ENCODE results near the gene ATXN1L. TPM values are rescaled to one million over a fixed set of nuclear protein-coding genes. Genes with fewer than 3 reads are reported as not detected.
"Not testable (repeated sequence)": the region's sequence is repeated elsewhere in the genome, so short reads cannot be mapped to it uniquely, and the experiment has no call there.

The ATXN1L gene
- polyA plus RNA-seq, 4 donors = 32.8 to 38.2 (median 35.9) TPM

DNA sequence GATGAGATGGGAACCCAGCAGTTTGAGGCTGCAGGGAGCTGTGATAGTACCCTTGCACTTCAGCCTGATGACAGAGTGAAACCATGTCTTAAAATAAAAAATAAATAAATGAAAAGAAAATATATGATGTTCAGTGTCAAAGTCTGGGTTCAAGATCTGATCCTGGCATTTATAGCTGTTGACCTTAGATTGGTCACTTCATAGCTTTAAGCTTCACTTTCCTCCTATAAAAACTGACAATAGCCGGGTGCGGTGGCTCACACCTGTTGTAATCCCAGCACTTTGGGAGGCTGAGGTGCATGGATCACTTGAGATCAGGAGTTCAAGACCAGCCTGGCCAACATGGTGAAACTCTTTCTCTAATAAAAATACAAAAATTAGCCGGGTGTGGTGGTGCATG is 43.4 kb downstream of the ATXN1L start:
- DNase-seq (ENCODE audit: low read depth in 4 of 4, low spot score in 2 of 4) = no peak

DNA sequence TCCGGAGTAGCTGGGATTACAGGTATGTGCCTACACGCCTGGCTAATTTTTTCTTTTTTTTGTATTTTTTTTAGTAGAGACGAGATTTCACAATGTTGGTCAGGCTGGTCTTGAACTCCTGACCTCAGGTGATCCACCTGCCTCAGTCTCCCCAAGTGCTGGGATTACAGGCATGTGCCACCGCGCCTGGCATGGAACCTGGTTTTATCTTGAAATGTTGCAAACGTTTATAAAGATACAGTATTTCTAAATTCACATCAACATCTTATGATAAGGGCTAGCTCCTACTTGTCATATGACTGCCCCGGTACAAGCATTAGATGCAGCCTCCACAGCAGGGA is 48.1 kb downstream of the ATXN1L start:
- no peak for DNase-seq (ENCODE audit: low read depth in 4 of 4, low spot score in 2 of 4)

DNA sequence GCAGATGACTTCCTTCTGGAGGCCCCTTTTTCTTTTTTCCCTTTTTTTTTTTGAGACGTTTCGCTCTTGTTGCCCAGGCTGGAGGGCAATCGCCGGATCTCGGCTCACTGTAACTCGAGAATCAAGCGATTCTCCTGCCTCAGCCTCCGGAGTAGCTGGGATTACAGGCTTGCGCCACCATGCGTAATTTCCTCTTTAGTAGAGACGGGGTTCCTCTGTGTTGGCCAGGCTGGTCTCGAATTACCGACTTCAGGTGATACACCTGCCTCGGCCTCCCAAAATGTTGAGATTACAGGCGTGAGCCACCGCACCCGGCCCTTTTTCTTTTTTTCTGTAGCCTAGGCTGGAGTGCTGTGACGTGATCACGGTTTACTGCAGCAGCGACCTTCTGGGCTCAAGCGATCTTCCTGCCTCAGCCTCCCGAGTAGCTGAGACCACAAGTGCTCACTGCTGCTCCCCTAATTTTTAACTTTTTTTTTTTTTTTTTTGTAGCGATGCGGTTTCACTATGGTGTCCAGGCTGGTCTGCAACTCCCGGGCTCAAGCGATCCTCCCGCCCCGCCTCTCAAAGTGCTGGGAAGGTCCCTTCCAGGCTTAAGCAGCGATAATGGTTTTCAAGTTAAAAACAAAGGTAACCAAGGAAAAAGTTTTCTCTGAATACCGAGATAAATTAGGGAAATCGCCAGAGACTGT is 48.6 kb downstream of the ATXN1L start:
- DNase-seq (ENCODE audit: low read depth in 4 of 4, low spot score in 2 of 4) = peak; percentile 22 to 72 (median 38)

DNA sequence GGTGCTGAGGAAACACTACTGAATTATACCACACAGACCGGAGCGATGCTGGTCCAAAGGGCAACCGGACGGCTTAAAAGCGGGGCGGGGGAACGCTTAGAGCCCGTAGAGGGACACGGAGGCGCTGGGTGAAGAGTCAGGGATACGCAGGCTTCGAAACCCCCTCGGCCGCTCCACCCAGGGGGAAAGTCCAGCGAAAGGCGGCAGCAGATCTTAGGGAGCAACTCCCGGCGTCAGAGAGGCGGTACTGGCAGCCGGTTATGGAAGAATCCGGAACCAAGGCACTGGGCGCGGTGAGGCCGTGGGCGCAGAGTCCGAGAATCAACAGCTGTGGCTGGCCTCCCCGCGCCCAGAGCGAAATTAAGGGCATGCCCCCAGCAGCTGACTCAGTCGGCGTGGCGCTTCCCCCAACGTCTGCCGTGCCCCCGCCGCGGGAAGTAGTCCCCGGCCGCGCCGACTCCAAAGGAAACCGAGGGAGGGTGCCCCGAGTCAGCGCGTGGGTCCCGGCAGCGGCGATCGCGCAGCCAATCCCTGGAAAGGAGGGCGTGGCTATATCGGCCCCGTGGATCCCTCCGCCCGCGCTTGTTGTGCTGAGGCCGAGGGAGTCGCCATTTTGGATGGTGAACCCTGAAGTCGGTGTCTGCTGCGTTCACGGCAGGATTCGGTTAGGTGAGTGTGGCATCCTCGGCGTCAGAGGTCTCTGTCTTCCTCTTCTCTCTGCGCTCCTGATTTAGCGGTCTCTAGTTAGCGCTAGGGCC is 49.3 kb downstream of the ATXN1L start, which contains the start of gene IST1:
Gene IST1 (plus strand): TSS at position 611 of the 758 bp plus-strand sequence. CDS start 20,110 bp downstream, outside the sequence.
- DNase-seq (ENCODE audit: low read depth in 4 of 4, low spot score in 2 of 4) = peak; percentile 92 to 95 (median 95)

DNA sequence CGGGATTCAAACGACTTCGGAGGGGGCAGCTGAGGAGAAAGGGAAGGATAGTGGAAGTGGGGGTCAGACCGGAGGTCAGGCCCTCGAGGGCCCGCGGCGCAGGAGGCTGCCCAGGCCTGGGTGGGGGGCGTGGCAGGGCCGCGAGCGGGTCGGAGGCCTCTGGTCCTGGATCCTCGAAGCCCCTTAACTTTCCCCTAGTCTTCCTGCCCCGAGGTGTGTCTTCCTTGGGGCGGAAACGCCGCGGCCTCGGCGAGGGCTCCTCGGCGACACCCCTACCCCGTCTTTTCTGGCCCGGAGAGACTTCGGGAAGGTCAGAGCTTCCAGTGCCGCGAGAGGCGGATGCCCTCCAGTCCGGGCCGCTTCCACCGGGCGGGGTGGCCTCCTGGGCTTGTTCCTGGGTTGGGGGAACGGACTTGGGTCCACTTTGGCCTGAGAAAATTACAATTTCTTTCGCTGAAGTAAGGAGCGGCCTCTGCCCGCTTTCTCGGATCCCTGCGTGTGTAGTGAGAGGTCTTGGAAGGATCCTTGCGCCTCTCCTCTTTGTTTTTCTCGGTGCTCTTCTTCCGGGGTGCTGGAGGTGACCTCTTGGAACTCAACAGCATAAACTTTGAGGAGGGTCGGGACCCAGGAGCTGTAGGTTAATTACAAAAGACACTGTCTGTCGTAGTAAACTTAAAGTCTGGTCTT is 50.0 kb downstream of the ATXN1L start:
- DNase-seq (ENCODE audit: low read depth in 4 of 4, low spot score in 2 of 4) = peak; percentile 13 to 91 (median 43)

DNA sequence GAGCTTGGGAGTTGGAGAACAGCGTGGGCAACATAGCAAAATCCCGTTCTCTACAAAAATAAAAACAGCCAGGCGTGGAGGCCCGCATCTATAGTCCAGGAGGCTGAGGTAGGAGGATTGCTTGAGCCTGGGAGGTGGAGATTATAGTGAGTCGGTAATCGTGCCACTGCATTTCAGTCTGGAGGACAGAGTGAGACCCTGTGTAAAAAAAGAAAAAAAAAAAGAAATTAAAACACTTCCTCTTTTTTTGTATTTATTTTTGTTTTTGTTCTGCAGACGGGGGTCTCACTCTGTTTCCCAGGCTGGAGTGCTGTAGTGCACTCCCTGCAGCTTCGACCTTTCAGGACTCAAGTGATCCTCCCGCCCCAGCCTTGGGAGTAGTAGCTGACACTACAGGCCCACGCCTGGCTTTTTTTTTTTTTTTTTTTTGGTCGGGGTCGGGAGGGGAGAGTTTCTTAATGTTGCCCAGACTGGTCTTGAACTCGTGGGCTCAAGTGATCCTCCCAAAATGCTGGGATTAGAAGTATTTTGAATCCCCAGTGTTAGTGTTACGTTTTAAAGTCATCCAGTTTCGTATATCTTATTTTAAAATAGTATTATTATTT is 51.1 kb downstream of the ATXN1L start:
- DNase-seq (ENCODE audit: low read depth in 4 of 4, low spot score in 2 of 4) = no peak

- no peak for DNase-seq (ENCODE audit: low read depth in 4 of 4, low spot score in 2 of 4)
Measured at GRCh38 chr16:71899171-71899570, 53.4 kb downstream of the ATXN1L start.

DNA sequence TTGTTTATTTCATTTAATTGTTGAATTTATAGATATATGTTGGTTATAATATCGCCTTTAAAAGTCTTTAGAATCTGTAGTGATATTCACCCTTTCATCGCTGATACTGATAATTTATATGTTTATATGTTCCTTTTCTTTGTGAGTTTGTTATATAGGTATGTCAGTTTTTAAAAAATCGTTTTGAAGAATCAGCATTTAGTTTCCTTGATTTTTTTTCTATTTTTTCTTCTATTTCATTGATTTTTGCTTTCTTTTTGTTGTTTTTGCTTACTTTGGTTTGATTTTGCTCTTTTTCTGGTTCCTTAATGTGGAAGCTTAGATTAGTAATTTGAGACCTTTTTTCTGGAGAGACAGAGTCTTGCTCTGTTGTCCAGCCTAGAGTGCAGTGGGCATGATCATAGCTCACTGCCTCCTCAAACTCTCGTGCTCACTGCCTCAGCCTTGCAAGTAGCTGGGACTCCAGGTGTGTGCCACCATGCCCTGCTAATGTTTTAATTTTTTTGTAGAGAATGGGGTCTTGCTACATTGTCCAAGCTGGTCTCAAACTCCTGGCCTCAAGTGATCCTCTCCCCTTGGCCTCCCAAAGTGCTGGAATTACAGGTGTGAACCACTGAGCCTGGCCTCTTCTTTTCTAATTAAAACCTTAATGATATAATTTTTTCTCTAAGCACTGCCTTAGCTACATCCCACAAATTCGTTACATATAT is 57.0 kb downstream of the ATXN1L start:
- no peak for DNase-seq (ENCODE audit: low read depth in 4 of 4, low spot score in 2 of 4)

- no peak for DNase-seq (ENCODE audit: low read depth in 4 of 4, low spot score in 2 of 4)
Measured at GRCh38 chr16:71903608-71904007, 57.8 kb downstream of the ATXN1L start.

- no peak for DNase-seq (ENCODE audit: low read depth in 4 of 4, low spot score in 2 of 4)
Measured at GRCh38 chr16:71904239-71904638, 58.5 kb downstream of the ATXN1L start.

- not testable (repeated sequence) for DNase-seq (ENCODE audit: low read depth in 4 of 4, low spot score in 2 of 4)
Measured at GRCh38 chr16:71905765-71906164, 60.0 kb downstream of the ATXN1L start.

Other genes with a start within 250 kb of the ATXN1L start
- 10 to 100 TPM; 11.9 to 18.0 (median 15.0) TPM for gene MARVELD3, start 219.8 kb upstream of the ATXN1L start, polyA plus RNA-seq (ENCODE audit: insufficient read length in 4 of 4)
- gene PHLPP2, start 121.3 kb upstream of the ATXN1L start, polyA plus RNA-seq (ENCODE audit: insufficient read length in 4 of 4) = 10 to 100 TPM in 2 of 4 donors, 1 to 10 TPM in 2; 7.6 to 11.6 (median 9.5) TPM
- 10 to 100 TPM; 65.7 to 97.9 (median 89.5) TPM for gene AP1G1, start 37.1 kb upstream of the ATXN1L start, polyA plus RNA-seq (ENCODE audit: insufficient read length in 4 of 4)
- gene ZNF821, start 38.2 kb downstream of the ATXN1L start, polyA plus RNA-seq (ENCODE audit: insufficient read length in 4 of 4) = 10 to 100 TPM; 21.5 to 26.5 (median 22.5) TPM
- 100 to 1,000 TPM; 233 to 358 (median 292) TPM for gene IST1, start 49.6 kb downstream of the ATXN1L start, polyA plus RNA-seq (ENCODE audit: insufficient read length in 4 of 4)
- gene PKD1L3, start 154.4 kb downstream of the ATXN1L start, polyA plus RNA-seq (ENCODE audit: insufficient read length in 4 of 4) = under 1 TPM; 0.05 to 0.13 (median 0.08) TPM
- 10 to 100 TPM; 13.0 to 19.8 (median 16.6) TPM for gene DHODH, start 162.8 kb downstream of the ATXN1L start, polyA plus RNA-seq (ENCODE audit: insufficient read length in 4 of 4)
- gene HP, start 208.5 kb downstream of the ATXN1L start, polyA plus RNA-seq (ENCODE audit: insufficient read length in 4 of 4) = 1 to 10 TPM in 2 of 4 donors, under 1 TPM in 2; 0.25 to 2.2 (median 0.87) TPM
- 1 to 10 TPM in 1 of 4 donors, under 1 TPM in 2, not detected in 1; 0.32 to 3.1 (median 0.52) TPM for gene HPR, start 217.2 kb downstream of the ATXN1L start, polyA plus RNA-seq (ENCODE audit: insufficient read length in 4 of 4)
- 10 to 100 TPM; 18.8 to 22.8 (median 20.6) TPM for gene TXNL4B, start 247.6 kb downstream of the ATXN1L start, polyA plus RNA-seq (ENCODE audit: insufficient read length in 4 of 4)
- 10 to 100 TPM; 54.0 to 87.7 (median 72.0) TPM for gene DHX38, start 247.9 kb downstream of the ATXN1L start, polyA plus RNA-seq (ENCODE audit: insufficient read length in 4 of 4)